NOMO-1 treated with DMSO at 0.1 percent for 48 hours (cell line): ENCODE measurements around the gene TMEM234.

Experiments used
- DNase-seq: peaks from one replicate; lab custom pipeline; 2025; ENCODE audit not compliant: unreplicated experiment; lab: John Stamatoyannopoulos, UW

TMEM234 gene

GRCh38 chr1:32240140-32240951 lies 18.2 kb upstream of the TMEM234 start:
- DNase-seq: peak; percentile 56

- DNase-seq: no peak
Measured at GRCh38 chr1:32239790-32240139, 17.6 kb upstream of the TMEM234 start.

GRCh38 chr1:32239337-32239736 lies 17.2 kb upstream of the TMEM234 start:
- DNase-seq: no peak

- DNase-seq: no peak
Measured at GRCh38 chr1:32234792-32235191, 12.6 kb upstream of the TMEM234 start.

- DNase-seq: no peak
Measured at GRCh38 chr1:32232558-32233304, 10.6 kb upstream of the TMEM234 start.

GRCh38 chr1:32231843-32232432 lies 9.8 kb upstream of the TMEM234 start:
- no peak for DNase-seq

- DNase-seq: no peak
Measured at GRCh38 chr1:32228771-32229170, 6.6 kb upstream of the TMEM234 start.

- no peak for DNase-seq
Measured at GRCh38 chr1:32224285-32224684, 2.1 kb upstream of the TMEM234 start.

- DNase-seq: no peak
Measured at GRCh38 chr1:32223683-32224082, 1.5 kb upstream of the TMEM234 start.

GRCh38 chr1:32221581-32221979 lies 573 bp downstream of the TMEM234 start:
- no peak for DNase-seq

- DNase-seq: no peak
Measured at GRCh38 chr1:32220746-32221580, 1.2 kb downstream of the TMEM234 start.

- no peak for DNase-seq
Measured at GRCh38 chr1:32219022-32219421, 3.1 kb downstream of the TMEM234 start.

- DNase-seq: no peak
Measured at GRCh38 chr1:32216566-32216965, 5.6 kb downstream of the TMEM234 start.

GRCh38 chr1:32215629-32216480 lies 6.3 kb downstream of the TMEM234 start:
- peak; percentile 50 for DNase-seq

- DNase-seq: no peak
Measured at GRCh38 chr1:32208891-32209328, 13.2 kb downstream of the TMEM234 start, which contains the start of gene DCDC2B. Gene DCDC2B (plus strand): TSS chr1:32209089. CDS start chr1:32209094, 5 bp downstream.

- no peak for DNase-seq
Measured at GRCh38 chr1:32208469-32208868, 13.7 kb downstream of the TMEM234 start.

GRCh38 chr1:32205401-32206370 lies 16.5 kb downstream of the TMEM234 start, which contains the start of gene IQCC:
Gene IQCC (plus strand): TSS chr1:32205671. CDS start chr1:32205682, 11 bp downstream.
- peak; percentile 75 for DNase-seq

- DNase-seq: no peak
Measured at GRCh38 chr1:32204943-32205361, 17.2 kb downstream of the TMEM234 start.
